Gastrocnemius medialis (tissue), 4 donors: ENCODE data around the gene PCOLCE2. TPM values are rescaled to one million over a fixed set of nuclear protein-coding genes. Genes with fewer than 3 reads are reported as not detected.

ENCODE experiments used
- ATAC-seq, 2 donors: fragments of 150-250 bp; one replicate each; pipeline ENCODE4 v1.9.1; 2016
- DNase-seq, 2 donors: peaks; one replicate each; pipeline ENCODE4 v3.0.0-alpha.2; 2019
- H3K27ac ChIP-seq, 4 donors: fragments of 200-600 bp; sonication (generic); 1 replicate in 1 of 4; 2 replicates in 3 of 4; pipeline ENCODE4 v1.5.1; 2016 to 2018; ENCODE audit warnings: mild to moderate bottlenecking in 2 of 4, moderate library complexity in 1 of 4
- H3K27me3 ChIP-seq, 3 donors: fragments of 200-600 bp; sonication (generic) in 2 of 3; 1 replicate in 1 of 3; 2 replicates in 2 of 3; pipeline versions ENCODE4 v1.5.1 to v1.6.0; 2016 to 2019; ENCODE audit warnings: mild to moderate bottlenecking in 1 of 3, moderate library complexity in 1 of 3
- H3K36me3 ChIP-seq, 2 donors: fragments of 200-600 bp; sonication (generic) in 1 of 2; one replicate each; pipeline ENCODE4 v1.5.1; 2017 to 2018
- H3K4me1 ChIP-seq, 2 donors: fragments of 200-600 bp; sonication (generic) in 1 of 2; one replicate each; pipeline ENCODE4 v1.5.1; 2016 to 2017; ENCODE audit warnings: mild to moderate bottlenecking in 2 of 2
- H3K4me3 ChIP-seq, 4 donors: fragments of 200-600 bp; sonication (generic) in 3 of 4; 1 replicate in 1 of 4; 2 replicates in 3 of 4; pipeline ENCODE4 v1.5.1; 2016 to 2019; ENCODE audit warnings: mild to moderate bottlenecking in 2 of 4
- H3K9me3 ChIP-seq, 3 donors: fragments of 200-600 bp; sonication (generic) in 2 of 3; 1 replicate in 1 of 3; 2 replicates in 2 of 3; pipeline ENCODE4 v1.5.1; 2016 to 2019
- CTCF ChIP-seq, 5 experiments: fragments of 450-650 bp in 3 of 5; fragments of 200-600 bp in 2 of 5; sonication (generic) in 2 of 5; IDR thresholded peaks in 4 of 5; conservative IDR thresholded peaks in 1 of 5; 1 replicate in 4 of 5; 2 replicates in 1 of 5; pipeline ENCODE4 v1.5.1; 2016 to 2019; ENCODE audit warnings: antibody characterized with exemption in 5 of 5, mild to moderate bottlenecking in 3 of 5, moderate library complexity in 3 of 5
- POLR2A ChIP-seq, 2 donors: fragments of 450-650 bp; IDR thresholded peaks; one replicate each; pipeline ENCODE4 v1.6.1; 2017; ENCODE audit warnings: antibody characterized with exemption in 2 of 2, mild to moderate bottlenecking in 2 of 2, moderate library complexity in 2 of 2
- in situ Hi-C, 4 donors: fragments of 200-750 bp; cut with MboI; loops; one replicate each; pipeline versions ENCODE4 v1.15.0 to v1.8.0; 2017; ENCODE audit warnings: low sequenced_read_pairs in 4 of 4
- intact Hi-C: fragments of 100-400 bp; cut with DNase I; formaldehyde crosslinking; loops from one replicate; pipeline ENCODE4 v1.15.1; 2023; ENCODE audit warnings: low total_unique reads
- total RNA-seq, 4 donors: library from RNA; depleted of rRNA; stranded (reverse); fragments of >200 nt; gene quantifications; one replicate each; pipeline versions ENCODE4 v1.1.0 to v1.2.3, GENCODE V29; 2016

PCOLCE2 gene
- total RNA-seq, 4 donors from 2014 or later = 2.5 to 17.2 (median 4.0) TPM

GRCh38 chr3:142926368-142926944 is 37.6 kb upstream of the PCOLCE2 start:
- H3K27ac ChIP-seq = no peak overlapping the region
- H3K9me3 ChIP-seq = no peaks in the 10 kb centered on the region
- no peak for ATAC-seq
- no peak for DNase-seq
- in situ Hi-C loops = loop anchor here in 1 of 4 donors (10.0 kb wide), 1 partner anchor 68 kb away; no protein-coding TSS in a partner anchor
- no peaks in the 10 kb centered on the region for H3K27me3 ChIP-seq
- no peaks in the 10 kb centered on the region for H3K36me3 ChIP-seq
- no peaks in the 10 kb centered on the region for H3K4me1 ChIP-seq
- intact Hi-C loops = no loop called here
- H3K4me3 ChIP-seq = no peak overlapping the region
- TF ChIP-seq CTCF (IDR thresholded peaks at IDR 0.05 in 4 of 5, conservative IDR thresholded peaks at IDR 0.05 in 1 of 5) (no peak), POLR2A (IDR thresholded peaks at IDR 0.05) (no peak)

DNA sequence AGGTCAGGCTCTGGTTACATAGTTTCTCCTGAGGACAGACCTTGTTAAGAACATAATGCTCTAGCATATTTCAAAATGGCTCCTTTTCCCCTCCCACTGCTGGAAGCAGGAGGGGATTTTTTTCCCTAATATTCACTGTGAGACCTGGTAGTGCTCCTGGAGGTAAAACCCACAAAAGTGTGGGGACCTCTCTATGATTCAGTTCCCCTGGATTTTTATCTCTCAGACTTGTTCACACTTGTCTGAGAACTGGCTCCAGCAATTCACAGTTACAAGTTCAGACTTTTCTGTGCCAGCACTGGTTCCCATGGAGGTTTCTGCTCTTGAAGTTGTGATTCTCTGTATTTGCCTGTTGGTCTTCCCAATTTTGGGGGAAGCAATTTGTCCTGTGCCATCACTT is 36.3 kb upstream of the PCOLCE2 start:
- Histone ChIP-seq H3K9me3 (no peaks in the 10 kb centered on the region), H3K4me3 (no peak overlapping the region), H3K27ac (no peak overlapping the region), H3K36me3 (no peaks in the 10 kb centered on the region), H3K27me3 (no peaks in the 10 kb centered on the region), H3K4me1 (no peaks in the 10 kb centered on the region)
- no peak for DNase-seq
- no peak for ATAC-seq
- TF ChIP-seq POLR2A (IDR thresholded peaks at IDR 0.05) (no peak), CTCF (IDR thresholded peaks at IDR 0.05 in 4 of 5, conservative IDR thresholded peaks at IDR 0.05 in 1 of 5) (no peak)
- intact Hi-C loops (no loop called here), in situ Hi-C loops (loop anchor here in 1 of 4 donors (10.0 kb wide), 1 partner anchor 70 kb away; no protein-coding TSS in a partner anchor)

DNA sequence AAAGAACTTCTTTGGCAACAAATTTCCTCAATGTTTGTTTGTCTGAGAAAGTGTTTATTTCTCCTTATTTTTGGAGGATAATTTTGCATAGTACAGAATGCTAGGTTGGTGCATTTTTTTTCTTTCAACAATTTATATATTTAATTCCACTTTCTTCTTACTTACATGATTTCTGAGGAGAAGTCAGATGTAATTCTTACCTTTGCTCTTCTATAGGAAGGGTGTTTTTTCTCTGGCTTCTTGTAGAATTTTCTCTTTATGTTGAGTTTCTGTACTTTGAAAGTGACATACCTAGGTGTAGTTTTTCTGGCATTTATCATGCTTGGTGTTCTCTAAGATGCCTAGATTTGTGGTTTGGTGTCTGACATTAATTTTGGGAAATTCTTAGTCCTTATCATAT is 34.8 kb upstream of the PCOLCE2 start:
- in situ Hi-C loops (loop anchor here in 1 of 4 donors (10.0 kb wide), 1 partner anchor 71 kb away; no protein-coding TSS in a partner anchor), intact Hi-C loops (no loop called here)
- Histone ChIP-seq H3K36me3 (no peaks in the 10 kb centered on the region), H3K4me1 (no peaks in the 10 kb centered on the region), H3K27me3 (no peaks in the 10 kb centered on the region), H3K4me3 (no peak overlapping the region), H3K9me3 (no peaks in the 10 kb centered on the region), H3K27ac (no peak overlapping the region)
- ATAC-seq (no peak), DNase-seq (no peak)
- TF ChIP-seq CTCF (IDR thresholded peaks at IDR 0.05 in 4 of 5, conservative IDR thresholded peaks at IDR 0.05 in 1 of 5) (no peak), POLR2A (IDR thresholded peaks at IDR 0.05) (no peak)

- no peak overlapping the region for H3K27ac ChIP-seq
- intact Hi-C loops = no loop called here
- in situ Hi-C loops = no loop called here
- H3K36me3 ChIP-seq = no peaks in the 10 kb centered on the region
- DNase-seq (no peak), ATAC-seq (no peak)
- TF ChIP-seq POLR2A (IDR thresholded peaks at IDR 0.05) = no peak
- TF ChIP-seq CTCF (IDR thresholded peaks at IDR 0.05 in 4 of 5, conservative IDR thresholded peaks at IDR 0.05 in 1 of 5) = no peak
- H3K4me3 ChIP-seq = no peak overlapping the region
- H3K9me3 ChIP-seq = no peaks in the 10 kb centered on the region
- H3K4me1 ChIP-seq = no peaks in the 10 kb centered on the region
- H3K27me3 ChIP-seq = no peaks in the 10 kb centered on the region
Measured at GRCh38 chr3:142916605-142917004, 27.7 kb upstream of the PCOLCE2 start.

GRCh38 chr3:142915636-142916035 is 26.8 kb upstream of the PCOLCE2 start:
- H3K27me3 ChIP-seq = no peaks in the 10 kb centered on the region
- DNase-seq (no peak), ATAC-seq (no peak)
- in situ Hi-C loops = no loop called here
- no peaks in the 10 kb centered on the region for H3K4me1 ChIP-seq
- no peaks in the 10 kb centered on the region for H3K36me3 ChIP-seq
- intact Hi-C loops = no loop called here
- H3K9me3 ChIP-seq = no peaks in the 10 kb centered on the region
- no peak overlapping the region for H3K4me3 ChIP-seq
- H3K27ac ChIP-seq = no peak overlapping the region
- TF ChIP-seq POLR2A (IDR thresholded peaks at IDR 0.05) (no peak), CTCF (IDR thresholded peaks at IDR 0.05 in 4 of 5, conservative IDR thresholded peaks at IDR 0.05 in 1 of 5) (no peak)
